ENCODE data around the gene TTC9. TPM values are rescaled to one million over a fixed set of nuclear protein-coding genes. Genes with fewer than 3 reads are reported as not detected.

Gene TTC9
- total RNA-seq, 1 donor: 0.36 TPM

DNA sequence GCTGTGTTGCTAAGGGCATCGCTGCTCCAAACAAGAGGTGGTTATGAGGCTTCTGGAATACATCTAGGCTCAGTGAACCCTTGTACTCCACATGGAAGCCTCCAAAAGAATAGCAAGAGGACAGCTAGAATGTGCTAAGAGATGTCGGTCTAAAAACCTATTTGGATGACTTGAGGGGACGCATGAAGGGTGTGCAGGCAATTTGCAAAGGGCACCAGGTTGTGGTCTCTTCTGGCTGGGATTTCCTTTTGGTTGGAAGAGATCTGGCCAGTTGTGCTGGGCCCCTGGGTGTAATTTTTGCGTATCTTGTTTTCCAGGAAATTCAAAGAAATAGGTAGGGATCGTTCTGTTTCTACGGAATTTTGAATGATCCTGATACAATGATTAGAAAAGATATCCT lies 4.2 kb downstream of the TTC9 start:
- Histone ChIP-seq H3K27ac (ENCODE audit: low read depth, low read length) (no peak overlapping the region), H4K20me1 (ENCODE audit: insufficient read depth, low read length) (no peaks in the 10 kb centered on the region), H3K27me3 (ENCODE audit: insufficient read depth, low read length) (peaks cover 45% of the 10 kb centered on the region), H3K4me2 (ENCODE audit: insufficient read depth, low read length) (no peak overlapping the region), H3K79me2 (ENCODE audit: insufficient read depth, low read length) (no peaks in the 10 kb centered on the region), H3K4me3 (ENCODE audit: insufficient read depth, low read length) (no peak overlapping the region), H3K9me3 (ENCODE audit: low read depth, low read length) (no peaks in the 10 kb centered on the region), H3K4me1 (ENCODE audit: insufficient read depth, low read length) (peaks cover 3% of the 10 kb centered on the region), H3K36me3 (ENCODE audit: insufficient read depth, low read length) (no peaks in the 10 kb centered on the region), H2AFZ (ENCODE audit: low read length) (no peak overlapping the region)
- DNase-seq (ENCODE audit: insufficient read length, low spot score, missing footprints): no peak
- TF ChIP-seq, protein P1, sequence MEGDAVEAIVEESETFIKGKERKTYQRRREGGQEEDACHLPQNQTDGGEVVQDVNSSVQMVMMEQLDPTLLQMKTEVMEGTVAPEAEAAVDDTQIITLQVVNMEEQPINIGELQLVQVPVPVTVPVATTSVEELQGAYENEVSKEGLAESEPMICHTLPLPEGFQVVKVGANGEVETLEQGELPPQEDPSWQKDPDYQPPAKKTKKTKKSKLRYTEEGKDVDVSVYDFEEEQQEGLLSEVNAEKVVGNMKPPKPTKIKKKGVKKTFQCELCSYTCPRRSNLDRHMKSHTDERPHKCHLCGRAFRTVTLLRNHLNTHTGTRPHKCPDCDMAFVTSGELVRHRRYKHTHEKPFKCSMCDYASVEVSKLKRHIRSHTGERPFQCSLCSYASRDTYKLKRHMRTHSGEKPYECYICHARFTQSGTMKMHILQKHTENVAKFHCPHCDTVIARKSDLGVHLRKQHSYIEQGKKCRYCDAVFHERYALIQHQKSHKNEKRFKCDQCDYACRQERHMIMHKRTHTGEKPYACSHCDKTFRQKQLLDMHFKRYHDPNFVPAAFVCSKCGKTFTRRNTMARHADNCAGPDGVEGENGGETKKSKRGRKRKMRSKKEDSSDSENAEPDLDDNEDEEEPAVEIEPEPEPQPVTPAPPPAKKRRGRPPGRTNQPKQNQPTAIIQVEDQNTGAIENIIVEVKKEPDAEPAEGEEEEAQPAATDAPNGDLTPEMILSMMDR (IDR thresholded peaks at IDR 0.05; ENCODE audit: extremely low read depth, low read depth, low read length): no peak

DNA sequence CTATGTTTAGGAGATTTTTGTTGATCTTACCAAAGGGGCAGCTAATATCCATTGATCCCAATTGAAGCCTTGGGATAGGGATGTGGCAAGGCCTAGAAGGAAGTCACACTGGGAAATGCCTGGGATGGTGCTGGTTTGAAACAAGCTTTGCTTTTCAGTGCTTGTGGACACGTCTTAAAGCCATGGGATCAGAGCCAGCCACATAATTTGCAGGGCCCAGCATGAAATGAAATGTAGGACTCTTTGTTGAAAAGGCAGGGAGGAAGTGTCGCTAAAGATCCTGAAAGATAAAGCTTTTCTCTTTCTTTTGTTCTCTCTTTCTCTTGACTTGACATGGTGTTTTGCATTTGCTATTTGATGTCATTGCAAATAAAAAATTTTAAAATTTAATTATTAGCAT lies 5.0 kb downstream of the TTC9 start:
- Histone ChIP-seq H3K27me3 (ENCODE audit: insufficient read depth, low read length) (peaks cover 39% of the 10 kb centered on the region), H3K4me3 (ENCODE audit: insufficient read depth, low read length) (no peak overlapping the region), H3K4me2 (ENCODE audit: insufficient read depth, low read length) (no peak overlapping the region), H3K27ac (ENCODE audit: low read depth, low read length) (no peak overlapping the region), H3K36me3 (ENCODE audit: insufficient read depth, low read length) (no peaks in the 10 kb centered on the region), H2AFZ (ENCODE audit: low read length) (no peak overlapping the region), H3K4me1 (ENCODE audit: insufficient read depth, low read length) (peaks cover 3% of the 10 kb centered on the region), H4K20me1 (ENCODE audit: insufficient read depth, low read length) (no peaks in the 10 kb centered on the region), H3K9me3 (ENCODE audit: low read depth, low read length) (no peaks in the 10 kb centered on the region), H3K79me2 (ENCODE audit: insufficient read depth, low read length) (no peaks in the 10 kb centered on the region)
- DNase-seq (ENCODE audit: insufficient read length, low spot score, missing footprints): no peak
- TF ChIP-seq, protein P1 (IDR thresholded peaks at IDR 0.05; ENCODE audit: extremely low read depth, low read depth, low read length): no peak

DNA sequence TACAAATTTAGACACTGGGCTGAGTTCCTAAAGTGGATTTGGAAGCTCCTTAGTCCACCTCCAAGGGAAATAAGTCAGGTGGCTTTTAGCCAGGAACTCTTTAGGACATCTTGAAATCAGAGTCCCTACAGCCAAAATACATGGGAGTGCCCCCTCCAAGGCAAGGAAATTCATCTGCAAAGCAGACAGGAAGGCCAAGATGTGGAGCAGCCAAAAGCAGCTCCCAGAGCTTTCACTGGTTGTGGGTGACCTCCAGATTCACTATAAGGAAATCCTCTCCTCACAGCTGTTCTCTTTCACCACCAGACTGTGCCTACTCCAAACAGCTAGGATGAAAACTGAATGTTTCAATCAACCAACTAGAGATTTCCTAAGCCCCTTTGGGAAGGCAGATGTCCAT lies 6.6 kb downstream of the TTC9 start:
- Histone ChIP-seq H3K4me1 (ENCODE audit: insufficient read depth, low read length) (no peaks in the 10 kb centered on the region), H3K36me3 (ENCODE audit: insufficient read depth, low read length) (no peaks in the 10 kb centered on the region), H2AFZ (ENCODE audit: low read length) (no peak overlapping the region), H4K20me1 (ENCODE audit: insufficient read depth, low read length) (no peaks in the 10 kb centered on the region), H3K79me2 (ENCODE audit: insufficient read depth, low read length) (no peaks in the 10 kb centered on the region), H3K27me3 (ENCODE audit: insufficient read depth, low read length) (peaks cover 26% of the 10 kb centered on the region), H3K4me2 (ENCODE audit: insufficient read depth, low read length) (no peak overlapping the region), H3K9me3 (ENCODE audit: low read depth, low read length) (no peaks in the 10 kb centered on the region), H3K4me3 (ENCODE audit: insufficient read depth, low read length) (no peak overlapping the region), H3K27ac (ENCODE audit: low read depth, low read length) (no peak overlapping the region)
- TF ChIP-seq, protein P1 (IDR thresholded peaks at IDR 0.05; ENCODE audit: extremely low read depth, low read depth, low read length): no peak
- no peak for DNase-seq (ENCODE audit: insufficient read length, low spot score, missing footprints)

DNA sequence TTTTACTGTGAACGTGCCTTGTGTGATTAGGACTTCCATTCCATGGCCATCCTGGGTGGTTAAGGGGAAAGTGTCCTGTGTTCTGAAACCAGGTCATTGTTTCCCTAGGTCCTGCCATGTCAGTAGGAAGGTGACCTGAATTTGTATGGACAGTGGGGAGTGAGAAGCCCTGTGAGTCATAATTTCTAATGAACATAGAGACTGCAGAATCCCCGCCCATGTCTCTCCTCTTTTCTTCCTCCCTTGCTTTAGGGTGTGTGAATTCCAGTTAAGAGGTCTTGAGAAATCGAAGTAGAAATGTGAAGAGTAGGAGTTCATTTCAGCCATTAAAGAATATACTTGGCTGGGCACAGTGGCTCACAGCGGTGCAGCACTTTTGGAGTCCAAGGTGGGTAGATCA lies 8.1 kb downstream of the TTC9 start:
- DNase-seq (ENCODE audit: insufficient read length, low spot score, missing footprints): no peak
- no peak overlapping the region for H3K27ac ChIP-seq (ENCODE audit: low read depth, low read length)
- no peak overlapping the region for H2AFZ ChIP-seq (ENCODE audit: low read length)
- H3K79me2 ChIP-seq (ENCODE audit: insufficient read depth, low read length): no peaks in the 10 kb centered on the region
- no peaks in the 10 kb centered on the region for H3K4me1 ChIP-seq (ENCODE audit: insufficient read depth, low read length)
- TF ChIP-seq, protein P1 (IDR thresholded peaks at IDR 0.05; ENCODE audit: extremely low read depth, low read depth, low read length): no peak
- H3K27me3 ChIP-seq (ENCODE audit: insufficient read depth, low read length): peaks cover 18% of the 10 kb centered on the region
- no peaks in the 10 kb centered on the region for H3K36me3 ChIP-seq (ENCODE audit: insufficient read depth, low read length)
- H3K4me2 ChIP-seq (ENCODE audit: insufficient read depth, low read length): no peak overlapping the region
- H4K20me1 ChIP-seq (ENCODE audit: insufficient read depth, low read length): no peaks in the 10 kb centered on the region
- no peak overlapping the region for H3K4me3 ChIP-seq (ENCODE audit: insufficient read depth, low read length)
- H3K9me3 ChIP-seq (ENCODE audit: low read depth, low read length): no peaks in the 10 kb centered on the region

Data from osteoblast (primary cell).